Thyroid gland (tissue), 4 donors: ENCODE measurements around the gene GRB10. TPM values are rescaled to one million over a fixed set of nuclear protein-coding genes. Genes with fewer than 3 reads are reported as not detected.

Experiments used
- DNase-seq, 2 donors: peaks; one replicate each; pipeline ENCODE4 v3.0.0-alpha.2; 2019
- H3K27ac ChIP-seq, 3 donors: fragments of 200-600 bp; sonication (generic); 1 replicate in 2 of 3; 2 replicates in 1 of 3; pipeline ENCODE4 v1.5.1; 2016 to 2019; ENCODE audit warnings: mild to moderate bottlenecking in 1 of 3, moderate library complexity in 1 of 3
- H3K27me3 ChIP-seq: fragments of 200-600 bp; sonication (generic); one replicate; pipeline ENCODE4 v1.5.1; 2019
- H3K36me3 ChIP-seq, 2 donors: fragments of 200-600 bp; sonication (generic); one replicate each; pipeline ENCODE4 v1.5.1; 2016 to 2019
- H3K4me1 ChIP-seq, 2 donors: fragments of 200-600 bp; sonication (generic); one replicate each; pipeline ENCODE4 v1.5.1; 2017 to 2019
- H3K4me3 ChIP-seq, 3 donors: fragments of 200-600 bp; sonication (generic); replicated peaks in 1 of 3; 1 replicate in 2 of 3; 2 replicates in 1 of 3; pipeline ENCODE4 v1.5.1; 2016; ENCODE audit warnings: mild to moderate bottlenecking in 1 of 3
- H3K9me3 ChIP-seq: fragments of 200-600 bp; sonication (generic); one replicate; pipeline ENCODE4 v1.5.1; 2017
- POLR2A ChIP-seq, 2 donors: fragments of 450-650 bp; IDR thresholded peaks; one replicate each; pipeline ENCODE4 v1.6.1; 2017; ENCODE audit warnings: antibody characterized with exemption in 2 of 2, mild to moderate bottlenecking in 2 of 2, moderate library complexity in 1 of 2
- WGBS, 2 donors: methylation state at CpG; one replicate each; pipeline ENCODE4 v1.1.5; 2017; 5-methylcytosine and 5-hydroxymethylcytosine counted together
- intact Hi-C: fragments of 100-400 bp; cut with DNase I; formaldehyde crosslinking; loops from one replicate; pipeline ENCODE4 v1.15.1; 2023
- total RNA-seq, 4 donors: library from RNA; depleted of rRNA; stranded (reverse); fragments of >200 nt; gene quantifications; one replicate each; pipeline ENCODE4 v1.2.3, GENCODE V29; 2016
- TF ChIP-seq, protein P1 (sequence below), 6 experiments: fragments of 200-600 bp in 3 of 6; fragments of 450-650 bp in 3 of 6; sonication (generic) in 3 of 6; IDR thresholded peaks; one replicate each; pipeline ENCODE4 v1.5.1; 2016 to 2019; ENCODE audit warnings: antibody characterized with exemption in 6 of 6, mild to moderate bottlenecking in 2 of 6, inconsistent platforms in 1 of 6, moderate library complexity in 1 of 6

The GRB10 gene
- total RNA-seq, 4 donors from 2014 or later: 21.3 to 99.2 (median 39.6) TPM

DNA sequence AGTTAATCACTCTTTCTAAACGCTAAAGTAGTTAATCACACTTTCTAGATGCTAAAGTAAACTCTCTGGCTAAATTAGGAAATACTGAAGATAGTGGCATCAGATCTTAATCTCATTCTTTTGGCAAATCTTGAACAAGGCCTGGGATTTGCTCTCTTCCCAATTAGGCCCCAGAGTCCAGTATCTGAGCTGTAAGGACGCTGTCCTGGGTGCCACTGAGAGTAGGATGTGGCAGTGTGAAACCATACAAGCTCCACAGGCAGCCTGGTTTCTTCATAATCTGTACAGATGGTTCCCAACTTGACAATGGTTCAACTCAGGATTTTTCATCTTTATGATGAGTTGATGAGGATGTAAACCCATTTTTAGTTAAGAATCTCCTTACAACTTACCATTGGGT, 36.9 kb downstream of the GRB10 start:
- intact Hi-C loops: no loop called here
- no peaks in the 10 kb centered on the region for H3K27me3 ChIP-seq
- H3K9me3 ChIP-seq: no peaks in the 10 kb centered on the region
- H3K4me1 ChIP-seq: peaks cover 0 to 2% of the 10 kb centered on the region in 2 donors
- no peak overlapping the region for H3K4me3 ChIP-seq
- DNase-seq: no peak
- no peak overlapping the region for H3K27ac ChIP-seq
- no peaks in the 10 kb centered on the region for H3K36me3 ChIP-seq
- 51 to 70% methylated on average over 2 of the region's 2 CpGs for WGBS, 2 donors
- TF ChIP-seq, protein P1, sequence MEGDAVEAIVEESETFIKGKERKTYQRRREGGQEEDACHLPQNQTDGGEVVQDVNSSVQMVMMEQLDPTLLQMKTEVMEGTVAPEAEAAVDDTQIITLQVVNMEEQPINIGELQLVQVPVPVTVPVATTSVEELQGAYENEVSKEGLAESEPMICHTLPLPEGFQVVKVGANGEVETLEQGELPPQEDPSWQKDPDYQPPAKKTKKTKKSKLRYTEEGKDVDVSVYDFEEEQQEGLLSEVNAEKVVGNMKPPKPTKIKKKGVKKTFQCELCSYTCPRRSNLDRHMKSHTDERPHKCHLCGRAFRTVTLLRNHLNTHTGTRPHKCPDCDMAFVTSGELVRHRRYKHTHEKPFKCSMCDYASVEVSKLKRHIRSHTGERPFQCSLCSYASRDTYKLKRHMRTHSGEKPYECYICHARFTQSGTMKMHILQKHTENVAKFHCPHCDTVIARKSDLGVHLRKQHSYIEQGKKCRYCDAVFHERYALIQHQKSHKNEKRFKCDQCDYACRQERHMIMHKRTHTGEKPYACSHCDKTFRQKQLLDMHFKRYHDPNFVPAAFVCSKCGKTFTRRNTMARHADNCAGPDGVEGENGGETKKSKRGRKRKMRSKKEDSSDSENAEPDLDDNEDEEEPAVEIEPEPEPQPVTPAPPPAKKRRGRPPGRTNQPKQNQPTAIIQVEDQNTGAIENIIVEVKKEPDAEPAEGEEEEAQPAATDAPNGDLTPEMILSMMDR (IDR thresholded peaks at IDR 0.05): no peak
- TF ChIP-seq POLR2A (IDR thresholded peaks at IDR 0.05): no peak

DNA sequence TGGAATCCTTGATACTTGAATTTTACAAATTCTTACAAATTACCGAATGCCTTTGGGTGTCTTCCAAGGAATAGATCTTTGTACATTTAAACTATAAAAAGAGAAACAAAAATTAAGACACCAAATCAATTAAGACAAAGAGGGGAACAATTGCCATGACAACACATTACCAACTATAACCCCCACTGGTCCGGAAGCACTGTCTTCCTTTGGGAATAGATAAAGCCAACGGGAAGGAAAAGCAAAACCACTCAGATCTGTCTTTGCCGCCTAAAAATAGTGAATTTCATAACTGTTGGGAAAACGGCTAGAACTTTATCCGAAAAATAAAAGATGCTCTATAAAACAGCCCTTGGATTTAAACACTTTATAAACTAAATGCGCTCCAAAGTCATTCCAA, 37.4 kb downstream of the GRB10 start:
- no peaks in the 10 kb centered on the region for H3K9me3 ChIP-seq
- TF ChIP-seq POLR2A (IDR thresholded peaks at IDR 0.05): no peak
- TF ChIP-seq, protein P1 (IDR thresholded peaks at IDR 0.05): no peak
- WGBS, 2 donors: 79% methylated on average over 7 of the region's 7 CpGs
- DNase-seq: no peak
- no peak overlapping the region for H3K27ac ChIP-seq
- peaks cover 0 to 2% of the 10 kb centered on the region in 2 donors for H3K4me1 ChIP-seq
- no peaks in the 10 kb centered on the region for H3K27me3 ChIP-seq
- no peaks in the 10 kb centered on the region for H3K36me3 ChIP-seq
- intact Hi-C loops: no loop called here
- no peak overlapping the region for H3K4me3 ChIP-seq

DNA sequence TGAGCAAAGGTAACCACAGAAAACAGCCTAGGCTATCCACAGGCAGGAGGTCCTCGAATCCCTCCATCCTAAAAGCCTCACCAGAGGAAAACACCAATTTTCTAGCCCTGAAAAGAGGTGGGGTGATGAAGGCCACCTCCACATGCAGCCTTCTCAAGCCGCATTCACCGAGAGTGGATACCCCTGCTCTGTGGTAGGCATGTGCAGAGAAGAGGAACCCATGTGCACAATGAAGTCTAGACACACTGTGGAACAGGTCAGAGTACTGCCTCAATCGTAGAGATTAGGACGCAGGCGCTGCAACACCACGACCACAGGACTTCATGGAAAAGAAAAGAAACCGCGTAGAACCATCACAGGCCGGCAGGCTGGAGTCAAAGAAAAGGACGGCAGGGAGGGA, 38.8 kb downstream of the GRB10 start:
- no peak for TF ChIP-seq POLR2A (IDR thresholded peaks at IDR 0.05)
- TF ChIP-seq, protein P1 (IDR thresholded peaks at IDR 0.05): no peak
- Histone ChIP-seq H3K27me3 (no peaks in the 10 kb centered on the region), H3K27ac (no peak overlapping the region), H3K9me3 (no peaks in the 10 kb centered on the region), H3K4me3 (no peak overlapping the region), H3K36me3 (no peaks in the 10 kb centered on the region), H3K4me1 (peaks cover 0 to 2% of the 10 kb centered on the region in 2 donors)
- WGBS, 2 donors: 87 to 89% methylated on average over 11 of the region's 11 CpGs
- no peak for DNase-seq
- intact Hi-C loops: no loop called here

DNA sequence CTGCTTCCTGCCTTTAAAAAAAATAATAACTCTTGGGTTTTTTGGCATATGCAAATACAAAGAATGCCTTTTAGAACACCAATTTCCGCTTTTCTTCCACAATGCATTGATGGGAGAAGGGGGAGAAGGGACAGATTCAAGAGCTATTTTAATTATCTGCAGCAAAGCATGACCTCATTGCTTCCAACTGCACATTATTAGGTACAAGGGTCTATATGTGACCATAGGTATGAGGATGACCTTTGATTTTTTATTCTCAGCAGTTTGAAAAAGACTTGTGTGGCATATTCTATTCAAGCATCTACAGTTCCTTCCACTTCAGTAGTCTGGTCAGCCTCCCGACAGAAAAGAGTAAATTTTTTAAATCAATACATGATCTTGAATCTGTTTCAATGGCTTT, 39.7 kb downstream of the GRB10 start:
- H3K9me3 ChIP-seq: no peaks in the 10 kb centered on the region
- intact Hi-C loops: no loop called here
- no peak overlapping the region for H3K27ac ChIP-seq
- WGBS, 2 donors: 84 to 89% methylated on average over 2 of the region's 2 CpGs
- no peaks in the 10 kb centered on the region for H3K27me3 ChIP-seq
- TF ChIP-seq, protein P1 (IDR thresholded peaks at IDR 0.05): no peak
- TF ChIP-seq POLR2A (IDR thresholded peaks at IDR 0.05): no peak
- peaks cover 0 to 2% of the 10 kb centered on the region in 2 donors for H3K4me1 ChIP-seq
- DNase-seq: no peak
- no peaks in the 10 kb centered on the region for H3K36me3 ChIP-seq
- H3K4me3 ChIP-seq: no peak overlapping the region

DNA sequence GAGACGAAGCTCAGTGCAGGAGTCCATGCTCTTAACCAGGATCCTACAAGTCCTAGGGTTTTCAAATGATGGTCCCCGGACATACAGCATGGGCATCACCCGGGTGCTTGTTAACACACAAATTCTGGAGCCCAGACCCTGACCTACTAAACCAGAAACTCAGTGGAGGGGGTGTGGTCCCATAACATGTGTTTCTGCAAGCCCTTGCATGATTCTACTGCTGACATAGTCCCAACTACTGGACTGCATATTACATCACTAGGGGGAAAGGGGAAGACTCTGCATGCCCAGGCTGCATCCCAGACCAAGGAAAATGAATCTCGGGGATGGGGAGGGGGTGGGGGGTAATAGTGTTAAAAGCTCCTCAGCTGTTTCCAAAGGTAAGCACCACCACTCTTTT, 40.3 kb downstream of the GRB10 start:
- Histone ChIP-seq H3K27ac (no peak overlapping the region), H3K9me3 (no peaks in the 10 kb centered on the region), H3K4me1 (peaks cover 0 to 2% of the 10 kb centered on the region in 2 donors), H3K4me3 (no peak overlapping the region), H3K27me3 (no peaks in the 10 kb centered on the region), H3K36me3 (no peaks in the 10 kb centered on the region)
- intact Hi-C loops: no loop called here
- no peak for TF ChIP-seq POLR2A (IDR thresholded peaks at IDR 0.05)
- TF ChIP-seq, protein P1 (IDR thresholded peaks at IDR 0.05): no peak
- 84 to 85% methylated on average over 4 of the region's 4 CpGs for WGBS, 2 donors
- DNase-seq: no peak
